Measurements from ENCODE around the gene SYCP3. TPM values are rescaled to one million over a fixed set of nuclear protein-coding genes. Genes with fewer than 3 reads are reported as not detected.

SYCP3 gene
- total and polyA plus RNA-seq, 8 donors = 0.28 to 0.89 TPM; not detected in 6

DNA sequence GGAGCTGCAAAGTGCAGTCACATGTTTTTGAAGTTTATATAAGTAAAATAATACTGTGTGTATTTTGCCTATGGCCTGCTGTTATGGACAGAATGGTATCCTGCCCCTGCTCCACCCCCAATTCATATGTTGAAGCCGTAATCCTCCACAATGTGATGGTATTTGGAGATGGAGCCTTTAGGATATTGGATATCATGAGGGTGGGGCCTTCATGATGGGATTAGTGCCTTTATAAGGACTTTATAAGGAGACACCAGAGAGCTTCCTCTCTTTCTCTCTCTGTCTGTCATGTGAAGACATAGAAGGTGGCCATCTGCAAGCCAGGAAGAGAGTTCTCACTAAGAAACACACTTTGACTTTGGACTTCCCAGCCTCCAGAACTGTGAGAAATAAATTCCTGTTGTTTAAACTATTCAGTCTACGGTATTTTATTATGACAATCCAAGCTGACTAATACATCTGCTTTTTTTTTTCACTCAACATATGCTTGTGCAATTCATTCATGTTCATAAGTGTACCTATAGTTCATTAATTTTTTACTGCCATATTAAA is 44.9 kb downstream of the SYCP3 start:
- intact Hi-C loops (cut with DNase I; ENCODE audit: low total_unique reads) = no loop called here
- H3K9me3 ChIP-seq = no peaks in the 10 kb centered on the region
- no peaks in the 10 kb centered on the region for H3K36me3 ChIP-seq
- peaks cover 13 to 28% (median 25%) of the 10 kb centered on the region in 4 donors for H3K4me1 ChIP-seq
- no peak for DNase-seq
- TF ChIP-seq POLR2AphosphoS5 (IDR thresholded peaks at IDR 0.05) = no peak
- no peak for TF ChIP-seq EP300 (IDR thresholded peaks at IDR 0.05)
- TF ChIP-seq CTCF (IDR thresholded peaks at IDR 0.05) = no peak
- no peak for TF ChIP-seq POLR2A (IDR thresholded peaks at IDR 0.05)
- 83 to 95% (median 93%) methylated on average over 2 of the region's 2 CpGs for WGBS, 5 donors
- no peak overlapping the region for H3K4me3 ChIP-seq
- H3K27me3 ChIP-seq = no peaks in the 10 kb centered on the region
- no peak overlapping the region for H3K27ac ChIP-seq

- DNase-seq = no peak
- WGBS, 5 donors = 74 to 100% (median 93%) methylated on average over 1 of the region's 1 CpG
- Histone ChIP-seq H3K27ac (no peak overlapping the region), H3K27me3 (no peaks in the 10 kb centered on the region), H3K9me3 (no peaks in the 10 kb centered on the region), H3K4me1 (peaks cover 9 to 14% (median 11%) of the 10 kb centered on the region in 4 donors), H3K4me3 (no peak overlapping the region), H3K36me3 (no peaks in the 10 kb centered on the region)
- TF ChIP-seq POLR2A (IDR thresholded peaks at IDR 0.05) = no peak
- no peak for TF ChIP-seq CTCF (IDR thresholded peaks at IDR 0.05)
- intact Hi-C loops (cut with DNase I; ENCODE audit: low total_unique reads) = no loop called here
Measured at GRCh38 chr12:101691503-101692096, 47.7 kb downstream of the SYCP3 start.

DNA sequence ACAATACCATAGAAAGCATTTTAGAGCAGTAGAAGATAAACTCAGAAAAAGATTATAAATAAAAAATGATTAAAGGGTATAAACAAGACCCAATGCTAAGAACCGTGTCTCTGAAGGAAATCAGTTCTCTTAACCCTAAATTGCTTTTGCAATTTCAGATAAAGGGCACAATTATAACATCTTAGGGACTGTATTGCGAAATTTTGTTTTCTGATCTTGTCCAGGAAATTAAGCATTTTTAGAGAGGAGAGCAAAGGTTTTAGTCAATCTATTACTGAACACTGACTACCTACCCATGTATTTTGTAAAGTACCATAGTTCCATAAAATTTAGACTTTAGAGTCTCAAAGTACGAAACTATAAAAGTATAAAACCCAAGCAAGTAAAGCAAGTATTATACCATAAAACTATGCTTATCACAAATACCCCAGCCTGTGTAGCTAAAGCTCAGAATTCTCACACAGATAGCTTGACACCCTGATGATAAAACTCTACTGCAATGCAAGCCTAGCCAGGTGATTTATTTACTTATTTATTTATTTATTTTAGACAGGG is 48.6 kb downstream of the SYCP3 start:
- no peak overlapping the region for H3K4me3 ChIP-seq
- intact Hi-C loops (cut with DNase I; ENCODE audit: low total_unique reads) = no loop called here
- no peaks in the 10 kb centered on the region for H3K27me3 ChIP-seq
- TF ChIP-seq POLR2AphosphoS5 (IDR thresholded peaks at IDR 0.05) (no peak), CTCF (IDR thresholded peaks at IDR 0.05) (no peak), POLR2A (IDR thresholded peaks at IDR 0.05) (no peak), EP300 (IDR thresholded peaks at IDR 0.05) (no peak)
- no peaks in the 10 kb centered on the region for H3K36me3 ChIP-seq
- peaks cover 0 to 4% (median 2%) of the 10 kb centered on the region in 4 donors for H3K4me1 ChIP-seq
- no peak overlapping the region for H3K27ac ChIP-seq
- whole genome bisulfite sequencing, 5 donors = 59 to 71% (median 63%) methylated on average over 3 of the region's 3 CpGs
- H3K9me3 ChIP-seq = no peaks in the 10 kb centered on the region
- no peak for DNase-seq

GRCh38 chr12:101686176-101686575 is 53.1 kb downstream of the SYCP3 start:
- H3K27me3 ChIP-seq = no peaks in the 10 kb centered on the region
- intact Hi-C loops (cut with DNase I; ENCODE audit: low total_unique reads) = no loop called here
- no peaks in the 10 kb centered on the region for H3K4me1 ChIP-seq
- no peaks in the 10 kb centered on the region for H3K9me3 ChIP-seq
- H3K4me3 ChIP-seq = no peak overlapping the region
- DNase-seq = no peak
- 87 to 96% (median 94%) methylated on average over 1 of the region's 1 CpG for WGBS, 5 donors
- no peaks in the 10 kb centered on the region for H3K36me3 ChIP-seq
- no peak for TF ChIP-seq CTCF (IDR thresholded peaks at IDR 0.05)
- no peak for TF ChIP-seq POLR2A (IDR thresholded peaks at IDR 0.05)
- no peak for TF ChIP-seq POLR2AphosphoS5 (IDR thresholded peaks at IDR 0.05)
- no peak for TF ChIP-seq EP300 (IDR thresholded peaks at IDR 0.05)
- H3K27ac ChIP-seq = no peak overlapping the region

Data from stomach (tissue), 9 donors.